A549 (cell line): ENCODE measurements around the gene STAT5B. TPM values are rescaled to one million over a fixed set of nuclear protein-coding genes. Genes with fewer than 3 reads are reported as not detected.

ENCODE experiments used
- ATAC-seq, 2 experiments: fragments of 200-7000 bp in 1 of 2; fragments of >200 bp in 1 of 2; cut with Nextera tagmentation in 1 of 2; cut with Tn5 transposase in 1 of 2; 3 replicates each; pipeline versions ENCODE4 v1.8.0 to v1.9.1; 2018 to 2020; ENCODE audit warnings: mild to moderate bottlenecking in 1 of 2, moderate library complexity in 1 of 2
- CTCF ChIA-PET: fragments of 300-600 bp; sonication (Branson Sonifier 250); formaldehyde crosslinking; extraction: SDS; loops from one replicate; lab custom pipeline; 2021; ENCODE audit warnings: antibody characterized with exemption, inconsistent platforms; lab: Yijun Ruan, JAX
- POLR2A ChIA-PET: fragments of 350-600 bp; formaldehyde crosslinking; extraction: SDS; loops from one replicate; lab custom pipeline; 2021; ENCODE audit warnings: antibody characterized with exemption, inconsistent platforms; lab: Yijun Ruan, JAX
- DNase-seq, 2 experiments: peaks; one replicate each; pipeline versions ENCODE4 v3.0.0 to v3.0.0-alpha.2; 2011 to 2016; ENCODE audit warnings: low read depth in 1 of 2, low spot score in 1 of 2
- FAIRE-seq: peaks from 2 replicates; lab custom pipeline; 2011; peaks lifted over from hg19 to GRCh38; lab: Jason Lieb, UNC
- H3K27ac ChIP-seq, 2 experiments: fragments of >200 bp; sonication (Bioruptor Twin); formaldehyde crosslinking; 3 replicates each; pipeline ENCODE4 v1.5.1; 2016 to 2017
- H3K4me1 ChIP-seq: fragments of >200 bp; sonication (Bioruptor Twin); formaldehyde crosslinking; 3 replicates; pipeline ENCODE4 v1.6.1; 2016
- H3K4me2 ChIP-seq: fragments of >200 bp; sonication (Bioruptor Twin); formaldehyde crosslinking; 3 replicates; pipeline ENCODE4 v1.6.1; 2016
- H3K4me3 ChIP-seq: fragments of >200 bp; sonication (Bioruptor Twin); formaldehyde crosslinking; 3 replicates; pipeline ENCODE4 v1.5.1; 2016
- H3K9me3 ChIP-seq: fragments of >200 bp; sonication (Bioruptor Twin); formaldehyde crosslinking; 3 replicates; pipeline ENCODE4 v1.6.1; 2016
- HDAC2 ChIP-seq: fragments of 200-600 bp; sonication (generic); IDR thresholded peaks from 2 replicates; pipeline ENCODE4 v1.6.1; 2016
- HOXB5 ChIP-seq: fragments of 250-450 bp; sonication (Bioruptor Pico); IDR thresholded peaks from 2 replicates; pipeline ENCODE4 v1.5.0; 2020; ENCODE audit warnings: mild to moderate bottlenecking, moderate library complexity
- JUN ChIP-seq, 2 experiments: fragments of >200 bp; sonication (Bioruptor Twin); formaldehyde crosslinking; IDR thresholded peaks; 2 replicates in 1 of 2; 3 replicates in 1 of 2; pipeline ENCODE4 v1.6.1; 2016 to 2017
- KDM5A ChIP-seq: fragments of 200-600 bp; sonication (generic); IDR thresholded peaks from 2 replicates; pipeline ENCODE4 v1.6.1; 2016; ENCODE audit warnings: antibody characterized with exemption, mild to moderate bottlenecking
- MYC ChIP-seq: IDR thresholded peaks from 2 replicates; pipeline ENCODE4 v1.6.1; 2012; ENCODE audit warnings: mild to moderate bottlenecking, inconsistent platforms, low read length, improper control_type of control experiment, borderline replicate concordance
- NR3C1 ChIP-seq: fragments of >200 bp; sonication (Bioruptor Twin); formaldehyde crosslinking; IDR thresholded peaks from 3 replicates; pipeline ENCODE4 v1.6.1; 2017
- POLR2A ChIP-seq: IDR thresholded peaks from 2 replicates; pipeline ENCODE4 v1.6.1; 2012; ENCODE audit warnings: mild to moderate bottlenecking, low read length
- POLR2AphosphoS2 ChIP-seq: conservative IDR thresholded peaks from 2 replicates; pipeline ENCODE4 v1.6.1; 2012; ENCODE audit warnings: low read length, improper control_type of control experiment, inconsistent platforms
- RFX5 ChIP-seq: fragments of 450-650 bp; IDR thresholded peaks from 2 replicates; pipeline ENCODE4 v1.7.1; 2014; ENCODE audit warnings: antibody characterized with exemption, mild to moderate bottlenecking, moderate library complexity
- SMC3 ChIP-seq: fragments of >200 bp; sonication (Bioruptor Twin); formaldehyde crosslinking; IDR thresholded peaks from 3 replicates; pipeline ENCODE4 v1.6.1; 2018; ENCODE audit warnings: inconsistent platforms
- SREBF2 ChIP-seq: fragments of 450-650 bp; IDR thresholded peaks from 2 replicates; pipeline ENCODE4 v1.6.1; 2014; ENCODE audit warnings: mild to moderate bottlenecking, moderate library complexity
- TFCP2L1 ChIP-seq: fragments of 250-450 bp; sonication (Bioruptor Pico); IDR thresholded peaks from 2 replicates; pipeline ENCODE4 v1.5.0; 2021; ENCODE audit warnings: mild to moderate bottlenecking
- ZC3H11A ChIP-seq: fragments of 450-650 bp; IDR thresholded peaks from 2 replicates; pipeline ENCODE4 v1.6.1; 2014; ENCODE audit warnings: antibody characterized with exemption, mild to moderate bottlenecking
- WGBS: methylation state at CpG from one replicate; pipeline ENCODE4 v1.1.6; 2017; ENCODE audit errors: missing lambda C conversion rate; 5-methylcytosine and 5-hydroxymethylcytosine counted together
- polyA plus RNA-seq, 4 experiments: library from polyadenylated mRNA; depleted of rRNA in 3 of 4; stranded (reverse); fragments of >200 nt; fragmentation: RNase III in 1 of 4; extraction: RNeasy Plus Mini Kit Qiagen cat#74134 plus additional on column Dnase treatment in 1 of 4; gene quantifications; 2 replicates in 3 of 4; 3 replicates in 1 of 4; pipeline ENCODE4 v1.2.3, GENCODE V29; 2011 to 2017
- TF ChIP-seq, protein P1 (sequence below): fragments of >200 bp; sonication (Bioruptor Twin); formaldehyde crosslinking; IDR thresholded peaks from 3 replicates; pipeline ENCODE4 v1.6.1; 2016
- TF ChIP-seq, protein P2 (sequence below): fragments of 450-650 bp; IDR thresholded peaks from 2 replicates; pipeline ENCODE4 v1.6.1; 2014; ENCODE audit warnings: antibody characterized with exemption
- TF ChIP-seq, protein P3 (sequence below): IDR thresholded peaks from 2 replicates; pipeline ENCODE4 v1.6.1; 2012
- TF ChIP-seq, protein P4 (sequence below): fragments of 200-600 bp; sonication (generic); IDR thresholded peaks from 2 replicates; pipeline ENCODE4 v1.6.1; 2016; ENCODE audit warnings: antibody characterized with exemption, mild to moderate bottlenecking, moderate library complexity
- TF ChIP-seq, protein P5 (sequence below): fragments of 250-450 bp; sonication (Bioruptor Pico); IDR thresholded peaks from 2 replicates; pipeline ENCODE4 v1.5.0; 2020; ENCODE audit warnings: low read depth, mild to moderate bottlenecking, moderate library complexity
- TF ChIP-seq, protein P6 (sequence below): fragments of >200 bp; sonication (Bioruptor Twin); formaldehyde crosslinking; IDR thresholded peaks from 2 replicates; pipeline ENCODE4 v1.6.1; 2016
- TF ChIP-seq, protein P7 (sequence below): IDR thresholded peaks from 2 replicates; pipeline ENCODE4 v1.6.1; 2012

STAT5B gene
- polyA plus RNA-seq, 2 of the 4 experiments (the other 2 are of a cell fraction): 31.2 to 37.6 TPM

DNA sequence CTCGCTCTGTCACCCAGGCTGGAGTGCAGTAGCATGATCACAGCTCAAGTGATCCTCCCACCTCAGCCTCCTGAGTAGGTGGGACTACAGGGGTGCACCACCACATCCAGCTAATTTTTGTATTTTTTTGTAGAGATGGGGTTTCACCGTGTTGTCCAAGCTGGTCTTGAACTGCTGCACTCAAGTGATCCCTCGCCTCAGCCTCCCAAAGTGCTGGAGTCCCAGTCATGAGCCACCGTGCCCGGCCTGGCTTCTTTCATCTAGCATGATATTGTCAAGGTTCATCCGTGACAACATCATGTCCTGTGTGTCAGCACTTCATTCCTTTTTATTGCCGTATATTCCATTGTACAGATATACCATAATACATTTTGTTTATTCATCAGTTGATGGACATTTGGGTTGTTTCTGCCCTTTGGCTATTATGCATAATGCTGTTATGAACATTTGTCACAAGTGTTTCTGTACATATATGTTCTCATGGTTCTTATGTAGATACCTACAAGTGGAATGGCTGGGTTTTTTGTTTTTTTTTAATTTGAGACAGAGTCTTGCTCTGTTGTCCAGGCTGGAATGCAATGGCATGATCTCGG, 78.5 kb downstream of the STAT5B start (continued):
- no peak for TF ChIP-seq KDM5A

DNA sequence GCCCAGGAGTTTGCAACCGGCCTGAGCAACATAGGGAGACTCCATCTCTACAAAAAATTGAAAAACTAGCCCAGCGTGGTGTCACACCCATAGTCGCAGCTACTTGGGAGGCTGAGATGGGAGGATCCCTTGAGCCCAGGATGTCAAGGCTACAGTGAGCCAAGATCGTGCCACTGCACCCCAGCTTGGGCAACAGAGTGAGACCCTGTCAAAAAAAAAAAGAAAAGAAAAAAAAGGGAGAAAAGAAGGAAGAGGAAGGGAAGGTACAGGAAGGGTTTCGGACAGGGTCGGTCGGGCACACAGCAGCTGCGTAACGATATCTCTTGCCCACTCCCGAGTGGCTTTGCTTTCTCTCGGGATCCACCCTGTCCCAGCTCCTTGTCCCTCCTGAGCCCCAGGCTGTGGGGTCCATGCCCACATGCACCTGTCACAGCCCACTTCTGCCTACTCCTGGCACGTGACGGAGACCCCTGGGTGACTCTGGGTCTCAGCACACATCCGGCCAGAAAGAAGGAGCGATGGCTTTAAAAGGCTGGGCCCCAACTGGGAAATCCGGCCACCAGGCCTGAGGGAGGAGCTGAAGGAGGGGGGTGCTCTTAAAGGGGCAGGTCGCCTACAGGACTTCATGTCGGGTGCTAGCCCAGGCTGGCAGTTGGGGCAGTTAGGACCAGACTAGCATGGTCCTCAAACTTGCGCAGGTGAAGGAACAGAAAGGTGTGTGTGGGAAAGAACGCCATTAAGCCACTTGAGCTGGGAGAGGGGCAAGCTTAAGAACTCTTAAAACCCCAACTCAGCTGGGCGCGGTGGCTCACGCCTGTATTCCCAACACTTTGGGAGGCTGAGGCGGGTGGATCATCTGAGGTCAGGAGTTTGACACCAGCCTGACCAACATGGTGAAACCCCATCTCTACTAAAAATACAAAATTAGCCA, 82.0 kb downstream of the STAT5B start, which contains the start of gene GHDC:
TSS of gene GHDC (minus strand) at position 526 of the 931 bp plus-strand sequence. CDS start 913 bp downstream, outside the sequence.
- TF ChIP-seq POLR2A: peak; percentile 56
- TF ChIP-seq, protein P1, sequence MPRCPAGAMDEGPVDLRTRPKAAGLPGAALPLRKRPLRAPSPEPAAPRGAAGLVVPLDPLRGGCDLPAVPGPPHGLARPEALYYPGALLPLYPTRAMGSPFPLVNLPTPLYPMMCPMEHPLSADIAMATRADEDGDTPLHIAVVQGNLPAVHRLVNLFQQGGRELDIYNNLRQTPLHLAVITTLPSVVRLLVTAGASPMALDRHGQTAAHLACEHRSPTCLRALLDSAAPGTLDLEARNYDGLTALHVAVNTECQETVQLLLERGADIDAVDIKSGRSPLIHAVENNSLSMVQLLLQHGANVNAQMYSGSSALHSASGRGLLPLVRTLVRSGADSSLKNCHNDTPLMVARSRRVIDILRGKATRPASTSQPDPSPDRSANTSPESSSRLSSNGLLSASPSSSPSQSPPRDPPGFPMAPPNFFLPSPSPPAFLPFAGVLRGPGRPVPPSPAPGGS: 0 out of 3 replicates have a peak, but pooled peaks have one; percentile 23
- TF ChIP-seq NR3C1: no peak
- TF ChIP-seq JUN (IDR thresholded peaks at IDR 0.05): peak in 1 of 2 experiments; percentile 55; a peak in 1 of 5 replicates
- no peak for TF ChIP-seq RFX5
- no peak for TF ChIP-seq ZC3H11A
- TF ChIP-seq, protein P2, sequence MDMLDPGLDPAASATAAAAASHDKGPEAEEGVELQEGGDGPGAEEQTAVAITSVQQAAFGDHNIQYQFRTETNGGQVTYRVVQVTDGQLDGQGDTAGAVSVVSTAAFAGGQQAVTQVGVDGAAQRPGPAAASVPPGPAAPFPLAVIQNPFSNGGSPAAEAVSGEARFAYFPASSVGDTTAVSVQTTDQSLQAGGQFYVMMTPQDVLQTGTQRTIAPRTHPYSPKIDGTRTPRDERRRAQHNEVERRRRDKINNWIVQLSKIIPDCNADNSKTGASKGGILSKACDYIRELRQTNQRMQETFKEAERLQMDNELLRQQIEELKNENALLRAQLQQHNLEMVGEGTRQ: peak; percentile 61
- TF ChIP-seq, protein P3, sequence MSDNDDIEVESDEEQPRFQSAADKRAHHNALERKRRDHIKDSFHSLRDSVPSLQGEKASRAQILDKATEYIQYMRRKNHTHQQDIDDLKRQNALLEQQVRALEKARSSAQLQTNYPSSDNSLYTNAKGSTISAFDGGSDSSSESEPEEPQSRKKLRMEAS: peak; percentile 95
- peak within 1 kb of the TSS; percentile 91 to 94 for H3K27ac ChIP-seq
- POLR2A ChIA-PET: interaction anchor here (0.6 kb wide), 1 partner anchor 186 kb away, joined by 3 read pairs; no protein-coding TSS in a partner anchor

DNA sequence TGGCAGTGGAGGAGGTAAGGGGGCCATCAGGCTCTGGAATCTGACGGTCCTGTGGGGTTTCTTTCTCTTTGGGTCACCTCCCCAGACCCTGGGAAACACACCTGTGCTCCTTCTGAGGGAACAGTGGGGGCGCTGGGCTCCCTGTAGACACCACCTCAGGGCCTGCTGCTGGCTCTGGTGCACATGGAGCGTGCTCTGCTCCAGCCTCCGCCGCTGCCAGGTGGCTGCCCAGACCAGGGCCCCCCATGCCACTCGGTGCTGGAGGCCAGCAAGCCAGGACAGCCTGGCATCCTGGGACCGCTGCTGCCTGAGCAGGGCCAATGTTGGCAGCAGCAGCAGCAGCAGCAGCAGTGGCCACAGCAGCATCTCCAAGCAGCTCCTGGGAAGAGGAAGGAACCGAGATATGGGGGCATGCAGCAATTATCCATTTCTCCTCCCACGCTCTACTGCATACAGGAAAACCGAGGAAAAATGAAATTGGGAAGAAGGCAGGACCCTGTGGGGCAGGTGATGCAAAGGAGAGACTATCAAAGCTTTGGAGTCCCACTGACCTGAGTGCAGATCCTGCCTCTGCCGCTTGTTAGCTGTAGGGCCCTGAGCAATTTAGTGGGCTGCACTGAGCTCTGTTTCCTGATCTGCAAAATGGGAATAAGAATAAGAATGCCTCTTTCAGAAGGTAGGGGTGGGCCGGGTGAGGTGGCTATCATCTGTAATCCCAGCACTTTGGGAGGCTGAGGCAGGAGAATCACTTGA, 82.8 kb downstream of the STAT5B start:
- ChIA-PET CTCF (interaction anchor here (0.7 to 6.7 kb wide), 7 partner anchors 9 to 75 kb away, joined by 3 to 76 read pairs (median 3); partner anchors contain the start of genes HCRT and KCNH4), POLR2A (no interaction called here)
- DNase-seq: no peak
- peak overlapping the region; percentile 79 for H3K4me3 ChIP-seq
- peak overlapping the region; percentile 88 for H3K4me2 ChIP-seq
- H3K4me1 ChIP-seq: peaks cover 8% of the 10 kb centered on the region; the same call in 2 of the 3 replicates
- peak in 1 of 2 experiments; percentile 8; a peak in 3 of 6 replicates for ATAC-seq
- H3K27ac ChIP-seq: peak overlapping the region; percentile 91 to 94
- 74% methylated on average over 12 of the region's 12 CpGs for whole genome bisulfite sequencing
- no peaks in the 10 kb centered on the region for H3K9me3 ChIP-seq
- FAIRE-seq: no peak
- TF ChIP-seq POLR2AphosphoS2 (no peak), ZC3H11A (no peak), POLR2A (no peak), SMC3 (no peak), HDAC2 (no peak), HOXB5 (CRISPR knock-in tag) (no peak), MYC (no peak), SREBF2 (no peak), TFCP2L1 (no peak)
- TF ChIP-seq, protein P4, sequence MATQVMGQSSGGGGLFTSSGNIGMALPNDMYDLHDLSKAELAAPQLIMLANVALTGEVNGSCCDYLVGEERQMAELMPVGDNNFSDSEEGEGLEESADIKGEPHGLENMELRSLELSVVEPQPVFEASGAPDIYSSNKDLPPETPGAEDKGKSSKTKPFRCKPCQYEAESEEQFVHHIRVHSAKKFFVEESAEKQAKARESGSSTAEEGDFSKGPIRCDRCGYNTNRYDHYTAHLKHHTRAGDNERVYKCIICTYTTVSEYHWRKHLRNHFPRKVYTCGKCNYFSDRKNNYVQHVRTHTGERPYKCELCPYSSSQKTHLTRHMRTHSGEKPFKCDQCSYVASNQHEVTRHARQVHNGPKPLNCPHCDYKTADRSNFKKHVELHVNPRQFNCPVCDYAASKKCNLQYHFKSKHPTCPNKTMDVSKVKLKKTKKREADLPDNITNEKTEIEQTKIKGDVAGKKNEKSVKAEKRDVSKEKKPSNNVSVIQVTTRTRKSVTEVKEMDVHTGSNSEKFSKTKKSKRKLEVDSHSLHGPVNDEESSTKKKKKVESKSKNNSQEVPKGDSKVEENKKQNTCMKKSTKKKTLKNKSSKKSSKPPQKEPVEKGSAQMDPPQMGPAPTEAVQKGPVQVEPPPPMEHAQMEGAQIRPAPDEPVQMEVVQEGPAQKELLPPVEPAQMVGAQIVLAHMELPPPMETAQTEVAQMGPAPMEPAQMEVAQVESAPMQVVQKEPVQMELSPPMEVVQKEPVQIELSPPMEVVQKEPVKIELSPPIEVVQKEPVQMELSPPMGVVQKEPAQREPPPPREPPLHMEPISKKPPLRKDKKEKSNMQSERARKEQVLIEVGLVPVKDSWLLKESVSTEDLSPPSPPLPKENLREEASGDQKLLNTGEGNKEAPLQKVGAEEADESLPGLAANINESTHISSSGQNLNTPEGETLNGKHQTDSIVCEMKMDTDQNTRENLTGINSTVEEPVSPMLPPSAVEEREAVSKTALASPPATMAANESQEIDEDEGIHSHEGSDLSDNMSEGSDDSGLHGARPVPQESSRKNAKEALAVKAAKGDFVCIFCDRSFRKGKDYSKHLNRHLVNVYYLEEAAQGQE: no peak
- TF ChIP-seq, protein P5, sequence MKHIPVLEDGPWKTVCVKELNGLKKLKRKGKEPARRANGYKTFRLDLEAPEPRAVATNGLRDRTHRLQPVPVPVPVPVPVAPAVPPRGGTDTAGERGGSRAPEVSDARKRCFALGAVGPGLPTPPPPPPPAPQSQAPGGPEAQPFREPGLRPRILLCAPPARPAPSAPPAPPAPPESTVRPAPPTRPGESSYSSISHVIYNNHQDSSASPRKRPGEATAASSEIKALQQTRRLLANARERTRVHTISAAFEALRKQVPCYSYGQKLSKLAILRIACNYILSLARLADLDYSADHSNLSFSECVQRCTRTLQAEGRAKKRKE (CRISPR knock-in tag): no peak
- TF ChIP-seq, protein P1: no peak
- TF ChIP-seq, protein P6, sequence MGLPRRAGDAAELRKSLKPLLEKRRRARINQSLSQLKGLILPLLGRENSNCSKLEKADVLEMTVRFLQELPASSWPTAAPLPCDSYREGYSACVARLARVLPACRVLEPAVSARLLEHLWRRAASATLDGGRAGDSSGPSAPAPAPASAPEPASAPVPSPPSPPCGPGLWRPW: no peak
- TF ChIP-seq, protein P7, sequence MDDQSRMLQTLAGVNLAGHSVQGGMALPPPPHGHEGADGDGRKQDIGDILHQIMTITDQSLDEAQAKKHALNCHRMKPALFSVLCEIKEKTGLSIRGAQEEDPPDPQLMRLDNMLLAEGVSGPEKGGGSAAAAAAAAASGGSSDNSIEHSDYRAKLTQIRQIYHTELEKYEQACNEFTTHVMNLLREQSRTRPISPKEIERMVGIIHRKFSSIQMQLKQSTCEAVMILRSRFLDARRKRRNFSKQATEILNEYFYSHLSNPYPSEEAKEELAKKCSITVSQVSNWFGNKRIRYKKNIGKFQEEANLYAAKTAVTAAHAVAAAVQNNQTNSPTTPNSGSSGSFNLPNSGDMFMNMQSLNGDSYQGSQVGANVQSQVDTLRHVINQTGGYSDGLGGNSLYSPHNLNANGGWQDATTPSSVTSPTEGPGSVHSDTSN: no peak

More for the DNA sequence above, 82.0 kb downstream of the STAT5B start, which contains the start of gene GHDC:
- Histone ChIP-seq H3K4me1 (peaks cover 8% of the 10 kb centered on the region; the same call in 2 of the 3 replicates), H3K4me3 (peak within 1 kb of the TSS; percentile 79), H3K9me3 (no peaks in the 10 kb centered on the region), H3K4me2 (peak within 1 kb of the TSS; percentile 88)
- CTCF ChIA-PET: interaction anchor here (0.6 to 6.7 kb wide), 16 partner anchors 8 to 331 kb away, joined by 3 to 76 read pairs (median 4); partner anchors contain the start of genes HCRT, KCNH4 and STAT5A
- 20% methylated on average over 24 of the region's 24 CpGs for WGBS
- ATAC-seq (peak; percentile 97), DNase-seq (peak; percentile 83 to 92), FAIRE-seq (peak; percentile 61)
